CD4-positive, alpha-beta T cell (primary cell): Measurements from ENCODE around the gene MED14. TPM values are rescaled to one million over a fixed set of nuclear protein-coding genes. Genes with fewer than 3 reads are reported as not detected.
A peak's percentile ranks its signal among the peaks of the same experiment; 100 is the strongest.
"Not testable (repeated sequence)": the region's sequence is repeated elsewhere in the genome, so short reads cannot be mapped to it uniquely, and the experiment has no call there.

Experiments used
- ATAC-seq: fragments of 200-7000 bp; cut with Tn5 transposase; one replicate; pipeline ENCODE4 v1.10.0; 2022; ENCODE audit warnings: mild to moderate bottlenecking; ENCODE audit not compliant: poor library complexity
- CTCF ChIA-PET: fragments of 350-600 bp; sonication (Branson Sonifier 250); formaldehyde crosslinking; loops from one replicate; lab custom pipeline; 2021; ENCODE audit warnings: antibody characterized with exemption, inconsistent platforms; lab: Charles Lee
- POLR2A ChIA-PET: fragments of 350-600 bp; sonication (Branson Sonifier 250); formaldehyde crosslinking; loops from one replicate; lab custom pipeline; 2021; ENCODE audit warnings: antibody characterized with exemption, inconsistent platforms; lab: Charles Lee
- DNase-seq, 14 experiments: peaks; one replicate each; pipeline ENCODE4 v3.0.0-alpha.2; 2013 to 2020; ENCODE audit warnings: mixed read lengths in 2 of 14
- H3K27ac ChIP-seq, 2 donors: one replicate each; pipeline versions ENCODE4 v1.5.1 to v1.7.0; 2013; ENCODE audit warnings: low read length in 2 of 2, low read depth in 1 of 2, mild to moderate bottlenecking in 1 of 2
- H3K27me3 ChIP-seq, 2 experiments: 1 replicate in 1 of 2; 2 replicates in 1 of 2; pipeline versions ENCODE4 v1.6.1 to v1.7.0; 2013; ENCODE audit warnings: low read length in 2 of 2, control low read depth in 1 of 2, mild to moderate bottlenecking in 1 of 2, moderate library complexity in 1 of 2; ENCODE audit not compliant: insufficient read depth in 2 of 2, control insufficient read depth in 1 of 2
- H3K36me3 ChIP-seq: one replicate; pipeline ENCODE4 v1.6.1; 2013; ENCODE audit warnings: low read length, control low read depth; ENCODE audit not compliant: insufficient read depth
- H3K4me1 ChIP-seq: one replicate; pipeline ENCODE4 v1.6.1; 2013; ENCODE audit warnings: low read length, control low read depth; ENCODE audit not compliant: insufficient read depth
- H3K4me3 ChIP-seq: one replicate; pipeline ENCODE4 v1.5.1; 2013; ENCODE audit warnings: mild to moderate bottlenecking, low read length, moderate library complexity
- H3K9me3 ChIP-seq, 2 experiments: 1 replicate in 1 of 2; 2 replicates in 1 of 2; pipeline versions ENCODE4 v1.6.1 to v1.7.0; 2013; ENCODE audit warnings: low read length in 2 of 2, mild to moderate bottlenecking in 2 of 2, control low read depth in 1 of 2, moderate library complexity in 1 of 2; ENCODE audit not compliant: control insufficient read depth in 1 of 2, insufficient read depth in 1 of 2
- H3K27ac Mint-ChIP-seq: one replicate; pipeline ENCODE4 v1.8.0; 2020; ENCODE audit warnings: mixed read lengths
- H3K27me3 Mint-ChIP-seq: one replicate; pipeline ENCODE4 v1.8.0; 2021; ENCODE audit warnings: mixed read lengths
- H3K36me3 Mint-ChIP-seq: one replicate; pipeline ENCODE4 v1.8.0; 2021; ENCODE audit warnings: low read depth, mixed read lengths
- H3K4me1 Mint-ChIP-seq: one replicate; pipeline ENCODE4 v1.8.0; 2021; ENCODE audit warnings: low read depth, mixed read lengths
- H3K4me3 Mint-ChIP-seq: one replicate; pipeline ENCODE4 v1.8.0; 2020; ENCODE audit warnings: mild to moderate bottlenecking, mixed read lengths
- H3K9me3 Mint-ChIP-seq: one replicate; pipeline ENCODE4 v1.8.0; 2020; ENCODE audit warnings: mixed read lengths
- intact Hi-C, 2 experiments: fragments of 100-400 bp; cut with DNase I in 1 of 2; cut with micrococcal nuclease in 1 of 2; formaldehyde crosslinking; loops; one replicate each; pipeline versions ENCODE4 v1.15.1 to v1.9.0; 2023 to 2025; cut with DNase I, micrococcal nuclease
- total RNA-seq, 174 experiments: library from RNA in 2 of 174; stranded (reverse) in 2 of 174; gene quantifications; one replicate each; pipeline ENCODE4 v1.2.3 and lab custom pipeline; 2021 to 2026
- TF ChIP-seq, protein P1 (sequence below): fragments of 200-600 bp; IDR thresholded peaks from one replicate; pipeline ENCODE4 v1.8.0; 2022; ENCODE audit warnings: antibody characterized with exemption, mild to moderate bottlenecking

MED14 gene
- total RNA-seq, 2 experiments from 2014 or later: 59.9 to 67.7 TPM

DNA sequence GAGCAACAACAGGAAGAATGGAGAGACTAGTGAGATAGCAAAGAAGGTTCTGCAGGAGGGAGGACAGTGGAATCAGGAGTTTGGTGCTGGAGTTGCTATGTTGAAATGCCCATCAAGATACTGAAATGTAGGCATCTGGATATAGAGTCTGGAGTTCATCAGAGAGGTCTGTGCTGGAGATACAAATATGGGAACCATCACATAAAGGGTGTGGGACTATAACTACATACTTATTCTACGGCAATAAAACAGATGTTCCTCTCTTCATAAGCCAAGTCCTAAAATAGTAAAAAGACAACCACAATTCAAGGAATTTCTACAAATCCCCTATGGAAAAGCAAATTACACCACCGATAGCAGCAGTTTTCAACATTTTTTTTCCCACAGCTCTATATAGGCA, 1.6 kb downstream of the MED14 start:
- peak overlapping the region; percentile 98 for H3K27ac Mint-ChIP-seq
- H3K9me3 Mint-ChIP-seq: no peaks in the 10 kb centered on the region
- Histone ChIP-seq H3K4me1 (peaks cover 17% of the 10 kb centered on the region), H3K9me3 (no peaks in the 10 kb centered on the region), H3K27me3 (no peaks in the 10 kb centered on the region), H3K4me3 (no peak overlapping the region), H3K36me3 (no peaks in the 10 kb centered on the region), H3K27ac (no peak overlapping the region)
- ChIA-PET CTCF (no interaction called here), POLR2A (no interaction called here)
- peaks cover 79% of the 10 kb centered on the region for H3K4me1 Mint-ChIP-seq
- no peak for ATAC-seq
- no peak for DNase-seq
- peak overlapping the region; percentile 95 for H3K4me3 Mint-ChIP-seq
- TF ChIP-seq, protein P1, sequence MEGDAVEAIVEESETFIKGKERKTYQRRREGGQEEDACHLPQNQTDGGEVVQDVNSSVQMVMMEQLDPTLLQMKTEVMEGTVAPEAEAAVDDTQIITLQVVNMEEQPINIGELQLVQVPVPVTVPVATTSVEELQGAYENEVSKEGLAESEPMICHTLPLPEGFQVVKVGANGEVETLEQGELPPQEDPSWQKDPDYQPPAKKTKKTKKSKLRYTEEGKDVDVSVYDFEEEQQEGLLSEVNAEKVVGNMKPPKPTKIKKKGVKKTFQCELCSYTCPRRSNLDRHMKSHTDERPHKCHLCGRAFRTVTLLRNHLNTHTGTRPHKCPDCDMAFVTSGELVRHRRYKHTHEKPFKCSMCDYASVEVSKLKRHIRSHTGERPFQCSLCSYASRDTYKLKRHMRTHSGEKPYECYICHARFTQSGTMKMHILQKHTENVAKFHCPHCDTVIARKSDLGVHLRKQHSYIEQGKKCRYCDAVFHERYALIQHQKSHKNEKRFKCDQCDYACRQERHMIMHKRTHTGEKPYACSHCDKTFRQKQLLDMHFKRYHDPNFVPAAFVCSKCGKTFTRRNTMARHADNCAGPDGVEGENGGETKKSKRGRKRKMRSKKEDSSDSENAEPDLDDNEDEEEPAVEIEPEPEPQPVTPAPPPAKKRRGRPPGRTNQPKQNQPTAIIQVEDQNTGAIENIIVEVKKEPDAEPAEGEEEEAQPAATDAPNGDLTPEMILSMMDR: no peak
- H3K36me3 Mint-ChIP-seq: peaks cover 43% of the 10 kb centered on the region
- intact Hi-C loops: loop anchor here (5.0 to 10.0 kb wide), 3 partner anchors 49 to 61 kb away; no protein-coding TSS in a partner anchor
- no peaks in the 10 kb centered on the region for H3K27me3 Mint-ChIP-seq

DNA sequence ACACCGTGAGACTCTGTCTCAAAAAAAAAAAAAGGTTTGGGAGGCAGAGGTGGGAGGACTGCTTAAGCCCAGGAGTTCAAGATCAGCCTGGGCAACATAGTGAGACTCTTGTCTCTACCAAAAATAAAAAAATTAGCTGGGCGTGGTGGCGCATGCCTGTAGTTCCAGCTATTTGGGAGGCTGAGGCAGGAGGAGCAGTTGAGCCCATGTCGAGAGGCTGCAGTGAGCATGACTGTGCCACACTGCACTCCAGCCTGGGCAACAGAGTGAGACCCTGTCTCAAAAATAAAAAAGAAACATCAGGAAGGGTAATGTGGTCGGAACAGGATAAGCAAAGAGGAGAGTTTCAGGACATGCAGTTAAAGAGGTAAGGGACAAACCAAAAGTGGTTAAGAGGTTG, 2.8 kb downstream of the MED14 start:
- H3K9me3 ChIP-seq, H3K4me3 ChIP-seq, H3K36me3 ChIP-seq, CTCF ChIA-PET, DNase-seq, H3K27me3 ChIP-seq, H3K9me3 Mint-ChIP-seq, ATAC-seq, POLR2A ChIA-PET, H3K27me3 Mint-ChIP-seq, H3K27ac ChIP-seq: not testable (repeated sequence)
- Mint-ChIP-seq H3K4me3 (peak overlapping the region; percentile 63), H3K36me3 (peaks cover 52% of the 10 kb centered on the region), H3K27ac (peak overlapping the region; percentile 98), H3K4me1 (peaks cover 75% of the 10 kb centered on the region)
- intact Hi-C loops: loop anchor here (5.0 to 10.0 kb wide), 3 partner anchors 48 to 62 kb away; no protein-coding TSS in a partner anchor
- H3K4me1 ChIP-seq: peaks cover 17% of the 10 kb centered on the region

DNA sequence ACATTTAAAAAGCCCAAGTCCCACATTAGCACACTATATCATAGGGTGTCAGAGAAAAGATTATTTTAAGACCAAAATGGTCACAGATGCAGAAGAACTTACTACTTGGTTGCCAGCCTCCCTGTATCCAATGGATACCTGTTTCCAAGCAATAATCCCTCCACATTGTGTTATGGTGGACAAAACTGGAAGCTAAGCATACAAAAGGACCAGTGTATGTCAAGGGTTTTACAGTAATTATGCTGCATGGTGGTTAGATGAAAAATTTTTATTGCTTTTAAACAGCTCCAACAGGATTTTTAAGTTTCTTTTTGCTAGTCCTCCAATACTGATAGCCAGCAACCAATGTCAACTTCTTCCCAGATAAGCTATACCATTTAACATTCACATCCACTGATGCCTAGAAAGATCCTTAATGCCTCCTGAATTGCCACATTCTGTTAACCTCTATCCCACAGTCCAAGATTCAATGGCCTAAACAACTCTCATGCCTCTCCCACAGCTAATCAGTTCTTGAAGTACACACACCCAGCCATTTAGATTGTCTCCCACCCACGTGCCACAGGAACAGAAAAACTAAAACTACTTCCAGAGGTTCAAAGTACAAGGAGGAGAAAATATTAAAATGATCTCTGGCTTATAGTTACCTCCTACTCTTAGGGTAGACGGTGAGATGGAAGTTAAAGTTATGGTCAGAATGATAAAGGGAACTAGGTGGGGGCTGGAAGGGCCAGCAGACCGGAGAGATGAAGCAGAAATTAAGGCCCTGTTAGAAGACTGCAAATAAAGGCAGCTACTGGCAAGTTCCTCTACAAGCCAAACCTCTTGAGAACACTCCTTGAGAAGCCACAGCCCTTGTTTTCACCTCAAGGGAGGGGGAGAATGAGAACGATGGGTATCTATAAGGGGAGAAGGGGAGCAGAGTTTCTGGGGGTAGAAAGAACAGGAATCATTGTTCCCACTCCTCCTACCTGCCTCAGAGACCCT, 5.5 kb downstream of the MED14 start:
- Mint-ChIP-seq H3K27me3 (no peaks in the 10 kb centered on the region), H3K9me3 (no peaks in the 10 kb centered on the region), H3K4me1 (peaks cover 80% of the 10 kb centered on the region), H3K36me3 (peaks cover 60% of the 10 kb centered on the region), H3K4me3 (peak overlapping the region; percentile 59), H3K27ac (peak overlapping the region; percentile 77)
- no peak for DNase-seq
- ChIA-PET CTCF (interaction anchor here (0.9 to 1.4 kb wide), 2 partner anchors 37 to 78 kb away, joined by 4 read pairs; no protein-coding TSS in a partner anchor), POLR2A (no interaction called here)
- H3K4me1 ChIP-seq: peaks cover 17% of the 10 kb centered on the region
- H3K36me3 ChIP-seq: no peaks in the 10 kb centered on the region
- no peak overlapping the region for H3K4me3 ChIP-seq
- no peak for ATAC-seq
- H3K27me3 ChIP-seq: no peaks in the 10 kb centered on the region
- H3K9me3 ChIP-seq: no peaks in the 10 kb centered on the region
- intact Hi-C loops: loop anchor here (5.0 to 10.0 kb wide), 3 partner anchors 45 to 65 kb away; no protein-coding TSS in a partner anchor
- TF ChIP-seq, protein P1: no peak
- H3K27ac ChIP-seq: no peak overlapping the region
